DOHH2 (cell line): Measurements from ENCODE around the gene LSAMP.

Experiments used
- CTCF ChIP-seq: fragments of 200-600 bp; sonication (generic); IDR thresholded peaks from one replicate; pipeline ENCODE4 v1.5.1; 2014; ENCODE audit warnings: antibody characterized with exemption, mild to moderate bottlenecking, low read depth, low read length; ENCODE audit not compliant: poor library complexity, severe bottlenecking
- EZH2phosphoT487 ChIP-seq: fragments of 200-600 bp; sonication (generic); IDR thresholded peaks from 2 replicates; pipeline ENCODE4 v1.6.1; 2017; ENCODE audit warnings: borderline replicate concordance, mild to moderate bottlenecking, antibody characterized with exemption, low read length, moderate library complexity, mixed read lengths

- TF ChIP-seq CTCF (no peak), EZH2phosphoT487 (no peak)
These were observed 228.5 kb downstream of the LSAMP start for GRCh38 chr3:116216761-116217160.
